ENCODE measurements around the gene TMEM11. TPM values are rescaled to one million over a fixed set of nuclear protein-coding genes. Genes with fewer than 3 reads are reported as not detected.

The TMEM11 gene
- total RNA-seq, 4 donors from 2014 or later, result 25.6 to 38.0 (median 33.8) TPM

DNA sequence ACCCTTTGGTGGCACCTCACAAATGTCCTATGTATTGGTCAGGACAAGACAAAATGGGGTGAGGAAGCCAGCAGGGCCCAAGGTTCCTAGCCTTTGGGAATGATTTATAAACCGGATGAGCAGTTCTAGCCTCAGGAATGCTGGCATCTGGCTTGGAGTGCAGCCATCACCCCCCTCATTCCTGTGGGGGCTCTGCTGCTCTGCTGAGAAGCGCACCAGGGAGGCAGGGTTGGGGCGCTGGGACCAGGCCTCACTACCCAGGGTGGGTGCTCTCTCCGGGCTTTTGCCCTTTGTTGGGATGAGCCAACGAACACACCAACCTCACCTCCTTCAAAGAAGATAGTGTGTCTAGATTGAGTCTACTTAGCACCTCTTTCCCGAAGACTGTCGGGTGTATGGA is 39.2 kb downstream of the TMEM11 start:
- peak in 1 of 2 donors; percentile 59 for DNase-seq (ENCODE audit: low spot score in 2 of 2)
- H3K27ac ChIP-seq, result no peak overlapping the region
- no peaks in the 10 kb centered on the region for H3K9me3 ChIP-seq
- TF ChIP-seq POLR2AphosphoS5 (IDR thresholded peaks at IDR 0.05) (no peak), POLR2A (IDR thresholded peaks at IDR 0.05) (no peak), EP300 (IDR thresholded peaks at IDR 0.05) (no peak)
- TF ChIP-seq, protein P1, sequence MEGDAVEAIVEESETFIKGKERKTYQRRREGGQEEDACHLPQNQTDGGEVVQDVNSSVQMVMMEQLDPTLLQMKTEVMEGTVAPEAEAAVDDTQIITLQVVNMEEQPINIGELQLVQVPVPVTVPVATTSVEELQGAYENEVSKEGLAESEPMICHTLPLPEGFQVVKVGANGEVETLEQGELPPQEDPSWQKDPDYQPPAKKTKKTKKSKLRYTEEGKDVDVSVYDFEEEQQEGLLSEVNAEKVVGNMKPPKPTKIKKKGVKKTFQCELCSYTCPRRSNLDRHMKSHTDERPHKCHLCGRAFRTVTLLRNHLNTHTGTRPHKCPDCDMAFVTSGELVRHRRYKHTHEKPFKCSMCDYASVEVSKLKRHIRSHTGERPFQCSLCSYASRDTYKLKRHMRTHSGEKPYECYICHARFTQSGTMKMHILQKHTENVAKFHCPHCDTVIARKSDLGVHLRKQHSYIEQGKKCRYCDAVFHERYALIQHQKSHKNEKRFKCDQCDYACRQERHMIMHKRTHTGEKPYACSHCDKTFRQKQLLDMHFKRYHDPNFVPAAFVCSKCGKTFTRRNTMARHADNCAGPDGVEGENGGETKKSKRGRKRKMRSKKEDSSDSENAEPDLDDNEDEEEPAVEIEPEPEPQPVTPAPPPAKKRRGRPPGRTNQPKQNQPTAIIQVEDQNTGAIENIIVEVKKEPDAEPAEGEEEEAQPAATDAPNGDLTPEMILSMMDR (IDR thresholded peaks at IDR 0.05), result no peak
- H3K27me3 ChIP-seq, result no peaks in the 10 kb centered on the region
- H3K4me3 ChIP-seq, result no peak overlapping the region
- WGBS, result 73% methylated on average over 7 of the region's 7 CpGs
- peaks cover 9% of the 10 kb centered on the region for H3K4me1 ChIP-seq
- peaks cover 40% of the 10 kb centered on the region for H3K36me3 ChIP-seq

DNA sequence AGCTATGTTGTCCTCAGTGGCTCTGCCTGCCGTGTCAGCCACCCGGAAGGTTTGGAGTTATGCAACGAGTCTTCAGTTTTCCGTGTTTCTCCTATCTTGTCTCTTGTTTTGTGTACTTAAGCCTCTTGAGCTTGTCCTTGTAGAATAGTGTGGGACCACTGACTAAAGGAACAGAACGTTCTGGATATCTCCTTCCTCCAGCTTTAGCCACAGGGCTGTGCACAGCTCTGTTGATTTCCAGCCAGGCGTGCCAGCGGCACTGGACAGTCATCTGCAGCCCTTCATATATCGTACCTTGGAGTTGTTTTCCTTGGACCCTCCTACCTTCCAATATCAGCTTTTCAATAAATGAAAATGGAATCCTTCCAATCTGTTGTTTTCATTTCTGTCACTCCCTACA is 39.8 kb downstream of the TMEM11 start:
- WGBS, result 83% methylated on average over 8 of the region's 8 CpGs
- Histone ChIP-seq H3K27me3 (no peaks in the 10 kb centered on the region), H3K4me3 (no peak overlapping the region), H3K27ac (no peak overlapping the region), H3K36me3 (peaks cover 38% of the 10 kb centered on the region), H3K9me3 (no peaks in the 10 kb centered on the region), H3K4me1 (peaks cover 9% of the 10 kb centered on the region)
- TF ChIP-seq POLR2A (IDR thresholded peaks at IDR 0.05) (no peak), POLR2AphosphoS5 (IDR thresholded peaks at IDR 0.05) (no peak), EP300 (IDR thresholded peaks at IDR 0.05) (no peak)
- TF ChIP-seq, protein P1 (IDR thresholded peaks at IDR 0.05), result no peak
- DNase-seq (ENCODE audit: low spot score in 2 of 2), result peak in 1 of 2 donors; percentile 43

DNA sequence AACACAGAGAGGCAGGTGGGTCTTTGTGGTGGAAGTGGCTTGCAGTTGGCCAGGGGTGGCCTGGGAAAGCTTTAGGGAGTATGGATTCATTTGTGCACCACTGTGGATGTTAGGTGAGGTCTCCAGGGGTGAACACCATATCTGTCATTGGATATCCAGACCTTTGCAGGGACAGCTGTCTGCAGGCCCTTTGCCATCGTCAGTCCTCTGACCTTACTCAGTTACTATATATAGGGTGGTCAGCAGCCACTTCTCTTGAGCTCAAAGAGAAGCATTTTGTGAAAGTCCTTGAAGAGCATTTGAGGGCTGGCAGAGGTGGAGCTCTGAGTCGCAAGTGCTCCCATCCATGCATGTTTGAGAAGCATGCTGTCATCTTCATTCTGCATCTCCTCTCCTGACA is 40.4 kb downstream of the TMEM11 start:
- Histone ChIP-seq H3K36me3 (peaks cover 33% of the 10 kb centered on the region), H3K4me1 (peaks cover 9% of the 10 kb centered on the region), H3K27ac (no peak overlapping the region), H3K27me3 (no peaks in the 10 kb centered on the region), H3K4me3 (no peak overlapping the region), H3K9me3 (no peaks in the 10 kb centered on the region)
- TF ChIP-seq, protein P1 (IDR thresholded peaks at IDR 0.05), result no peak
- TF ChIP-seq POLR2A (IDR thresholded peaks at IDR 0.05) (no peak), POLR2AphosphoS5 (IDR thresholded peaks at IDR 0.05) (no peak), EP300 (IDR thresholded peaks at IDR 0.05) (no peak)
- WGBS, result no CpG with 5 or more reads among the region's 2 CpGs
- no peak for DNase-seq (ENCODE audit: low spot score in 2 of 2)

DNA sequence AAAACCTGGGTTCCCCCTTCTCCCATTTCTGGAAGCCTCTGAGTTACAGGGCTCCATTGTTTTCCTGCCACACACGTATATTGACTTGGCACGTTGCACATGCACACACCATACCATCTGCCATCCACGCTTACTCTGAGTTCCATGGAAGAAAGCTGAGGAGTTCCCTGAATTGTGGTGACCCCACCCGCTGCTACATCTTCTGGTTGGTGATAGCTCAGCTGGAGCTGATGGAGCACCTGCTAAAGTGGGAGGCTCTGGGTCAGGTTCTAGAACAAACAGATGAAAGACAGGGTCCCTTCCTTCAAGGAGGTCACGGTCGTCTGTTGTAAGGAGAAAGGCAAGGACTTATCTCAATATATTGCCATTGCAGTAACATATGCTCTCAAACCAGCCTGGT is 41.1 kb downstream of the TMEM11 start:
- DNase-seq (ENCODE audit: low spot score in 2 of 2), result no peak
- TF ChIP-seq, protein P1 (IDR thresholded peaks at IDR 0.05), result no peak
- no peak for TF ChIP-seq POLR2AphosphoS5 (IDR thresholded peaks at IDR 0.05)
- no peak for TF ChIP-seq EP300 (IDR thresholded peaks at IDR 0.05)
- no peak for TF ChIP-seq POLR2A (IDR thresholded peaks at IDR 0.05)
- 96% methylated on average over 5 of the region's 6 CpGs for WGBS
- Histone ChIP-seq H3K4me1 (peaks cover 12% of the 10 kb centered on the region), H3K27ac (no peak overlapping the region), H3K27me3 (no peaks in the 10 kb centered on the region), H3K9me3 (no peaks in the 10 kb centered on the region), H3K4me3 (no peak overlapping the region), H3K36me3 (peaks cover 33% of the 10 kb centered on the region)

DNA sequence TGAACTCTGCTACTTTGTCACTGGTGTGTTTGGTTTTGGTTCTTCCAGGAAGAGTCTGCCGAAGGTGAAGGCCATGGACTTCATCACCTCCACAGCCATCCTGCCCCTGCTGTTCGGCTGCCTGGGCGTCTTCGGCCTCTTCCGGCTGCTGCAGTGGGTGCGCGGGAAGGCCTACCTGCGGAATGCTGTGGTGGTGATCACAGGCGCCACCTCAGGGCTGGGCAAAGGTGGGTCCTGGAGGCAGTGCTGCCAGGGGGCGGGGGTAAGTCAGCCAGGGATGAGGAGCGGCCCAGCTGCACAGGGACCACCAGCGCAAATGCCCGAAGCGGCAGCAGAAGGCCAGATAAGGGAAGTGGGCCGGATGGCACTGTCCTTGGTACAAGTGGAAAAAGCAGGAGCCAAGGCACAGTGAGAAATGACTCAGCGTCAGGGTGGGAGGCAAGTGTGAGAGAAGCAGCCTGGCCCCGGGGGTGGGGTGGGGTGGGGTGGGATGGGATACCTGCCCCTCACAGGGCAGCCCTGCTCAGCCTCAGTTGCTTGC is 41.9 kb downstream of the TMEM11 start:
- Histone ChIP-seq H3K9me3 (no peaks in the 10 kb centered on the region), H3K27ac (no peak overlapping the region), H3K4me1 (peaks cover 20% of the 10 kb centered on the region), H3K36me3 (peaks cover 33% of the 10 kb centered on the region), H3K4me3 (no peak overlapping the region), H3K27me3 (no peaks in the 10 kb centered on the region)
- 92% methylated on average over 16 of the region's 17 CpGs for WGBS
- no peak for DNase-seq (ENCODE audit: low spot score in 2 of 2)
- TF ChIP-seq EP300 (IDR thresholded peaks at IDR 0.05) (no peak), POLR2A (IDR thresholded peaks at IDR 0.05) (no peak), POLR2AphosphoS5 (IDR thresholded peaks at IDR 0.05) (no peak)
- TF ChIP-seq, protein P1 (IDR thresholded peaks at IDR 0.05), result no peak
